Breast epithelium (tissue), 3 donors: ENCODE measurements around the gene MMS19.

Experiments used
- POLR2A ChIP-seq: fragments of 450-650 bp; IDR thresholded peaks from one replicate; pipeline ENCODE4 v1.6.1; 2016; ENCODE audit warnings: antibody characterized with exemption, mild to moderate bottlenecking, moderate library complexity
- POLR2AphosphoS5 ChIP-seq, 3 donors: sonication (generic); formaldehyde crosslinking; IDR thresholded peaks; one replicate each; pipeline ENCODE4 v1.6.1; 2017; ENCODE audit warnings: antibody characterized with exemption in 3 of 3
- TF ChIP-seq, protein P1 (sequence below), 3 donors: fragments of 450-650 bp; IDR thresholded peaks; one replicate each; pipeline ENCODE4 v1.5.1; 2016 to 2017; ENCODE audit warnings: antibody characterized with exemption in 3 of 3, mild to moderate bottlenecking in 3 of 3, moderate library complexity in 3 of 3

DNA sequence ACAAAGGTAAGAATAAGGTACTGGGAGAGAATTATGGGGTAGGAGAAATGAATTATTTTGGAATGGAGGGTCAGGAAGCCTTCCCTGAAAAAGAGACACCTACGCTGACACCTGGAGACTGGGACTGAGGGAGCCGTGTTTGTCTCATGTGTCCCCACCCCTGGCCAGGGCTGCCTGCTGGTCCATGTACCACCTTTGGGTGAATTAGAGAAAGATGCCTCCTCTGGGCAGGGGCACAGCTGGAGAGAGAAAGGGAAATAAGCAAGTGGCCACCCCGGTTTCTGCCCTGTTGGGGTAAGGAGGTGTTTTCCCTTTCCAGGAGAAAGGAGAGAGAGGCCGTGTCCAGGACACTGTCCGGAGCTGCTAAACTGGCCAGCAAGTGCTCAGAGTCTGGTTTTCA is 22.3 kb upstream of the MMS19 start:
- TF ChIP-seq, protein P1, sequence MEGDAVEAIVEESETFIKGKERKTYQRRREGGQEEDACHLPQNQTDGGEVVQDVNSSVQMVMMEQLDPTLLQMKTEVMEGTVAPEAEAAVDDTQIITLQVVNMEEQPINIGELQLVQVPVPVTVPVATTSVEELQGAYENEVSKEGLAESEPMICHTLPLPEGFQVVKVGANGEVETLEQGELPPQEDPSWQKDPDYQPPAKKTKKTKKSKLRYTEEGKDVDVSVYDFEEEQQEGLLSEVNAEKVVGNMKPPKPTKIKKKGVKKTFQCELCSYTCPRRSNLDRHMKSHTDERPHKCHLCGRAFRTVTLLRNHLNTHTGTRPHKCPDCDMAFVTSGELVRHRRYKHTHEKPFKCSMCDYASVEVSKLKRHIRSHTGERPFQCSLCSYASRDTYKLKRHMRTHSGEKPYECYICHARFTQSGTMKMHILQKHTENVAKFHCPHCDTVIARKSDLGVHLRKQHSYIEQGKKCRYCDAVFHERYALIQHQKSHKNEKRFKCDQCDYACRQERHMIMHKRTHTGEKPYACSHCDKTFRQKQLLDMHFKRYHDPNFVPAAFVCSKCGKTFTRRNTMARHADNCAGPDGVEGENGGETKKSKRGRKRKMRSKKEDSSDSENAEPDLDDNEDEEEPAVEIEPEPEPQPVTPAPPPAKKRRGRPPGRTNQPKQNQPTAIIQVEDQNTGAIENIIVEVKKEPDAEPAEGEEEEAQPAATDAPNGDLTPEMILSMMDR (IDR thresholded peaks at IDR 0.05) = no peak
- TF ChIP-seq POLR2A = no peak
- TF ChIP-seq POLR2AphosphoS5 (IDR thresholded peaks at IDR 0.05) = no peak
